WI38 (cell line): ENCODE results near the gene CCNF.

Experiments
- H3K4me3 ChIP-seq: 2 replicates; pipeline ENCODE4 v1.5.1; 2011; ENCODE audit warnings: low read depth, mild to moderate bottlenecking, control low read depth, low read length
- CTCF ChIP-seq: IDR thresholded peaks from 2 replicates; pipeline ENCODE4 v1.5.1; 2012; ENCODE audit warnings: low read depth, mild to moderate bottlenecking, control low read depth, low read length

CCNF gene

GRCh38 chr16:2388875-2389433 is 40.3 kb upstream of the CCNF start:
- TF ChIP-seq CTCF, result no peak
- H3K4me3 ChIP-seq, result no peak overlapping the region

GRCh38 chr16:2392025-2392424 is 37.2 kb upstream of the CCNF start:
- H3K4me3 ChIP-seq, result no peak overlapping the region
- no peak for TF ChIP-seq CTCF

- TF ChIP-seq CTCF, result no peak
Observed at GRCh38 chr16:2398520-2398919, 30.7 kb upstream of the CCNF start.

GRCh38 chr16:2404099-2404498 is 25.1 kb upstream of the CCNF start:
- no peak for TF ChIP-seq CTCF

More at GRCh38 chr16:2398520-2398919, 30.7 kb upstream of the CCNF start:
- no peak overlapping the region for H3K4me3 ChIP-seq

GRCh38 chr16:2415085-2415484 is 14.2 kb upstream of the CCNF start:
- H3K4me3 ChIP-seq, result no peak overlapping the region
- no peak for TF ChIP-seq CTCF

More at GRCh38 chr16:2404099-2404498, 25.1 kb upstream of the CCNF start:
- H3K4me3 ChIP-seq, result no peak overlapping the region

- no peak overlapping the region for H3K4me3 ChIP-seq
- no peak for TF ChIP-seq CTCF
Observed at GRCh38 chr16:2420035-2420434, 9.2 kb upstream of the CCNF start.

- H3K4me3 ChIP-seq, result no peak overlapping the region
- no peak for TF ChIP-seq CTCF
Observed at GRCh38 chr16:2422123-2422867, 7.0 kb upstream of the CCNF start.
